Lung (tissue), 12 donors: Measurements from ENCODE around the gene FUCA1. TPM values are rescaled to one million over a fixed set of nuclear protein-coding genes. Genes with fewer than 3 reads are reported as not detected.

Experiments used
- ATAC-seq: fragments of 200-7000 bp; cut with Tn5 transposase; one replicate; pipeline ENCODE4 v1.9.1; 2020; ENCODE audit warnings: moderate number of reproducible peaks; ENCODE audit not compliant: insufficient read depth, low FRiP score
- DNase-seq, 3 donors: peaks; one replicate each; pipeline ENCODE4 v3.0.0-alpha.2; 2013 to 2017
- H3K27ac ChIP-seq, 2 donors: one replicate each; pipeline ENCODE4 v1.5.1; 2013; ENCODE audit warnings: mild to moderate bottlenecking in 2 of 2, moderate library complexity in 2 of 2, control low read depth in 1 of 2, inconsistent platforms in 1 of 2, low read depth in 1 of 2, low read length in 1 of 2
- H3K27me3 ChIP-seq, 3 donors: one replicate each; pipeline ENCODE4 v1.5.1; 2013; ENCODE audit warnings: low read length in 2 of 3; ENCODE audit not compliant: control insufficient read depth in 3 of 3, insufficient read depth in 3 of 3
- H3K36me3 ChIP-seq, 4 donors: one replicate each; pipeline ENCODE4 v1.5.1; 2013; ENCODE audit warnings: low read length in 4 of 4, mild to moderate bottlenecking in 1 of 4, moderate library complexity in 1 of 4; ENCODE audit not compliant: control insufficient read depth in 4 of 4, insufficient read depth in 4 of 4
- H3K4me1 ChIP-seq, 5 donors: one replicate each; pipeline ENCODE4 v1.5.1; 2013; ENCODE audit warnings: low read length in 5 of 5, mild to moderate bottlenecking in 2 of 5, moderate library complexity in 1 of 5; ENCODE audit not compliant: control insufficient read depth in 5 of 5, insufficient read depth in 5 of 5
- H3K4me3 ChIP-seq: one replicate; pipeline ENCODE4 v1.5.1; 2013; ENCODE audit warnings: mild to moderate bottlenecking, control low read depth, moderate library complexity
- H3K9ac ChIP-seq, 2 donors: one replicate each; pipeline ENCODE4 v1.5.1; 2013; ENCODE audit warnings: low read length in 2 of 2, control low read depth in 1 of 2; ENCODE audit not compliant: insufficient read depth in 1 of 2
- H3K9me3 ChIP-seq, 4 donors: one replicate each; pipeline ENCODE4 v1.5.1; 2013; ENCODE audit warnings: low read length in 3 of 4, mild to moderate bottlenecking in 1 of 4, moderate library complexity in 1 of 4; ENCODE audit not compliant: control insufficient read depth in 4 of 4, insufficient read depth in 3 of 4
- WGBS, 2 donors: extraction: QIAGEN DNeasy Blood & Tissue Kit; methylation state at CpG; one replicate each; pipeline ENCODE4 v1.1.7; 2013; 5-methylcytosine and 5-hydroxymethylcytosine counted together
- polyA plus RNA-seq, 2 donors: library from polyadenylated mRNA; stranded (reverse); fragments of 200-250 nt; gene quantifications; one replicate each; pipeline ENCODE4 v1.2.1, GENCODE V29; 2013
- total RNA-seq, 2 donors: library from RNA; depleted of rRNA in 1 of 2; stranded (reverse); fragments of >200 nt in 1 of 2; gene quantifications; one replicate each; pipeline ENCODE4 v1.2.1, GENCODE V29; 2014 to 2021
- TF ChIP-seq, protein P1 (sequence below): IDR thresholded peaks from 2 replicates; pipeline ENCODE4 v1.5.1; 2012; ENCODE audit warnings: mild to moderate bottlenecking; ENCODE audit errors: control extremely low read depth, extremely low read depth
- donor health status: control.
- donor health status: control.
- donor health status: Bipolar disorder and iron deficiency.
- donor health status: healthy.
- donor health status: DM: yes; HTN: yes; CAD: no.

FUCA1 gene
- total and polyA plus RNA-seq, 4 donors = 31.2 to 41.1 (median 35.6) TPM

DNA sequence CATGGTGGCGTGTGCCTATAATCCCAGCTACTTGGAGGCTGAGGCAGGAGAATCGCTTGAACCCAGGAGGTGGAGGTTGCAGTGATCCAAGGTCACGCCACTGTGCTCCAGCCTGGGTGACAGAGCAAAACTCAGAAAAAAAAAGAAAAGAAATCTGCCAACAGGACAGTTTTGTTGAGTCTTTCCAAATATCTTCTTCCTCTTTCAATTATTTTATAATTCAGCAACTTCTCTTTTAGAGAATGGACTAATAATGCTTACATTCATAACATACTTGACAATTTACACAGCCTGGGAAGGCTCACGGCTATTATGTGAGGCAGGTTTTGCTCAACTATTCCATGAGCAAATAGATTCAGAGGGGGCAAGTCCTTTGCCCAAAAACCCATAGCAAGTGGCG, 27.0 kb upstream of the FUCA1 start:
- no peak overlapping the region for H3K9ac ChIP-seq
- H3K27ac ChIP-seq = no peak overlapping the region
- no peaks in the 10 kb centered on the region for H3K36me3 ChIP-seq
- TF ChIP-seq, protein P1, sequence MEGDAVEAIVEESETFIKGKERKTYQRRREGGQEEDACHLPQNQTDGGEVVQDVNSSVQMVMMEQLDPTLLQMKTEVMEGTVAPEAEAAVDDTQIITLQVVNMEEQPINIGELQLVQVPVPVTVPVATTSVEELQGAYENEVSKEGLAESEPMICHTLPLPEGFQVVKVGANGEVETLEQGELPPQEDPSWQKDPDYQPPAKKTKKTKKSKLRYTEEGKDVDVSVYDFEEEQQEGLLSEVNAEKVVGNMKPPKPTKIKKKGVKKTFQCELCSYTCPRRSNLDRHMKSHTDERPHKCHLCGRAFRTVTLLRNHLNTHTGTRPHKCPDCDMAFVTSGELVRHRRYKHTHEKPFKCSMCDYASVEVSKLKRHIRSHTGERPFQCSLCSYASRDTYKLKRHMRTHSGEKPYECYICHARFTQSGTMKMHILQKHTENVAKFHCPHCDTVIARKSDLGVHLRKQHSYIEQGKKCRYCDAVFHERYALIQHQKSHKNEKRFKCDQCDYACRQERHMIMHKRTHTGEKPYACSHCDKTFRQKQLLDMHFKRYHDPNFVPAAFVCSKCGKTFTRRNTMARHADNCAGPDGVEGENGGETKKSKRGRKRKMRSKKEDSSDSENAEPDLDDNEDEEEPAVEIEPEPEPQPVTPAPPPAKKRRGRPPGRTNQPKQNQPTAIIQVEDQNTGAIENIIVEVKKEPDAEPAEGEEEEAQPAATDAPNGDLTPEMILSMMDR = no peak
- H3K4me3 ChIP-seq = no peak overlapping the region
- no peaks in the 10 kb centered on the region for H3K9me3 ChIP-seq
- peaks cover 0 to 3% (median 0%) of the 10 kb centered on the region in 5 donors for H3K4me1 ChIP-seq
- no peak for DNase-seq
- ATAC-seq = no peak
- 55 to 78% methylated on average over 5 of the region's 5 CpGs for WGBS, 2 donors
- H3K27me3 ChIP-seq = no peaks in the 10 kb centered on the region

DNA sequence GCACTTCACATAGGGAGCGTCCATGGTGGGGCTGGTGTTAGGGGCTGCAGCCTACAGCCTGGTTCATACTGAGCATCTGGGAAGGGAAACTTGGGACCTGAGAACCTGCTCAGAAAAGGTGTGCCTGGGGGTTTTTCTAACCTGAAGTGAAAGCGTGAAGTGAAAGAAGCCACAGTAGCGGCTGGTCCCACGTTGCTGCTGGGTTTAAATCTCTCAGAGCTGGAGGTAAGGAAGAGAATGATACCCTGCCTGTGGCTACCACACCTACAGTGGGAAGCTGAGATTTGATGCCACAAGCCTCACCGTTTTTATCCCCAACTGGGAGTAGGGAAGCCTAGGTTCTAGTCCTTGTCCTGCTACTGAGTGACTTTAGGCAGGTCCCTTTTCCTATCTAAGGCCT, 21.0 kb upstream of the FUCA1 start:
- Histone ChIP-seq H3K9me3 (no peaks in the 10 kb centered on the region), H3K27me3 (no peaks in the 10 kb centered on the region), H3K4me3 (no peak overlapping the region), H3K36me3 (no peaks in the 10 kb centered on the region), H3K9ac (no peak overlapping the region), H3K27ac (no peak overlapping the region), H3K4me1 (no peaks in the 10 kb centered on the region)
- no peak for ATAC-seq
- no peak for DNase-seq
- TF ChIP-seq, protein P1 = no peak
- WGBS, 2 donors = 79 to 85% methylated on average over 5 of the region's 5 CpGs

DNA sequence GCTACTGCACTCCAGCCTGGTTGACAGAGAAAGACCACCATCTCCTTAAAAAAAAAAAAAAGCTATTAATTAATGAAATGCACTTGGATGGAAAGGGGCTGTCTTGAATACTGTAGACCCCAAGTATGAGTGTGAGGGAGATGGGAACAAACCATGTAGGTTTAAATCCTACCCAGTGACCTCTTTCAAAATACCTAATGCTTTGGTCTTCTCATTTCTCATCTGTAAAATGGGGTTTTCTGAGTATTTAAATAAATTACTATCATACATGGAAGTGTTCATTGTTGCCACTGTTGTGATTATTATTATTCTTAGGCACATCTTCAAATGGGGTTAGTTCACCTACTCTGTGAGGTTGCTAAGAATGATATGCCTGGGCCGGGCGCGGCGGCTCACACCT, 17.1 kb upstream of the FUCA1 start:
- H3K27ac ChIP-seq = no peak overlapping the region
- no peaks in the 10 kb centered on the region for H3K9me3 ChIP-seq
- DNase-seq = no peak
- H3K27me3 ChIP-seq = no peaks in the 10 kb centered on the region
- WGBS, 2 donors = 87 to 88% methylated on average over 4 of the region's 4 CpGs
- H3K36me3 ChIP-seq = no peaks in the 10 kb centered on the region
- H3K4me1 ChIP-seq = no peaks in the 10 kb centered on the region
- TF ChIP-seq, protein P1 = no peak
- H3K9ac ChIP-seq = no peak overlapping the region
- H3K4me3 ChIP-seq = no peak overlapping the region
- ATAC-seq = no peak

DNA sequence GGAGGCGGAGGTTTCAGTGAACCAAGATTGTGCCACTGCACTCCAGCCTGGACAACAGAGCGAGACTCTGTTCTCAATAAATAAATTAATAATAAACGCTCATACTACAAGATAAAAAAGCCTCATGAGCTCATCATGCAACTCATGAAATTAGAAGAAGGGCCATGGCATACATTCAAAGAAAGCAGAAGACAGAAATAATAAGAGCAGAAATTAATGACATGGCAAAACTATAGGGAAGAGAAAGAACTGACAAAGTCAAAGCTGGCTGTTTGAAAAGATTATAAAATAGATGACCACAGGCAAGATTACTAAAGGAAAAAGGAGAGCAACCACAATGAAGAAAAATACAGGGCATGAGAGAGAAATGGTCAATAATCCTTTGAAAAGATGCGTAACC, 14.7 kb upstream of the FUCA1 start:
- WGBS, 2 donors = 84 to 89% methylated on average over 4 of the region's 4 CpGs
- peaks cover 0 to 9% (median 6%) of the 10 kb centered on the region in 4 donors for H3K9me3 ChIP-seq
- H3K9ac ChIP-seq = no peak overlapping the region
- DNase-seq (no peak), ATAC-seq (no peak)
- TF ChIP-seq, protein P1 = no peak
- H3K4me1 ChIP-seq = no peaks in the 10 kb centered on the region
- no peaks in the 10 kb centered on the region for H3K36me3 ChIP-seq
- H3K27ac ChIP-seq = no peak overlapping the region
- no peak overlapping the region for H3K4me3 ChIP-seq
- H3K27me3 ChIP-seq = no peaks in the 10 kb centered on the region
